Panc1 (cell line): Measurements from ENCODE around the gene PSEN2. TPM values are rescaled to one million over a fixed set of nuclear protein-coding genes. Genes with fewer than 3 reads are reported as not detected.

Source experiments
- ATAC-seq: fragments of 200-7000 bp; cut with Tn5 transposase; 2 replicates; pipeline ENCODE4 v1.9.1; 2020; ENCODE audit warnings: mild to moderate bottlenecking, moderate library complexity
- BruUV-seq: library from RNA; stranded (reverse); fragments of 400-500 nt; replicated peaks from 2 replicates; lab custom pipeline; 2021; lab: Mats Ljungman, UMichigan
- CTCF ChIA-PET: fragments of 300-600 bp; sonication (Branson Sonifier 250); formaldehyde crosslinking; loops from one replicate; lab custom pipeline; 2022; ENCODE audit warnings: antibody characterized with exemption; lab: Charles Lee
- POLR2A ChIA-PET: fragments of 300-600 bp; sonication (Branson Sonifier 250); formaldehyde crosslinking; loops from one replicate; lab custom pipeline; 2022; ENCODE audit warnings: antibody characterized with exemption; lab: Charles Lee
- DNase-seq: peaks from one replicate; pipeline ENCODE4 v3.0.0-alpha.2; 2010; ENCODE audit warnings: low read depth, low spot score
- H3K27ac ChIP-seq: 2 replicates; pipeline ENCODE4 v1.5.1; 2011; ENCODE audit warnings: mild to moderate bottlenecking, low read length, inconsistent platforms
- H3K27me3 ChIP-seq: fragments of 200-500 bp; sonication (Bioruptor generic); 2 replicates; pipeline ENCODE4 v1.6.0; 2014; ENCODE audit warnings: low read length, inconsistent platforms; ENCODE audit not compliant: control insufficient read depth, insufficient read depth
- H3K36me3 ChIP-seq: fragments of 200-500 bp; sonication (Bioruptor generic); 2 replicates; pipeline ENCODE4 v1.5.1; 2014; ENCODE audit warnings: inconsistent platforms, mild to moderate bottlenecking, low read length, moderate library complexity; ENCODE audit not compliant: control insufficient read depth, insufficient read depth
- H3K4me1 ChIP-seq: 2 replicates; pipeline ENCODE4 v1.5.1; 2011; ENCODE audit warnings: inconsistent platforms, mild to moderate bottlenecking, low read length, moderate library complexity; ENCODE audit not compliant: control insufficient read depth, insufficient read depth
- H3K4me3 ChIP-seq, 2 experiments: 2 replicates each; pipeline ENCODE4 v1.5.1; 2011 to 2012; ENCODE audit warnings: low read depth in 2 of 2, low read length in 2 of 2, mild to moderate bottlenecking in 2 of 2, inconsistent platforms in 1 of 2, moderate library complexity in 1 of 2
- H3K9me3 ChIP-seq: fragments of 200-500 bp; sonication (Bioruptor generic); 2 replicates; pipeline ENCODE4 v1.5.1; 2014; ENCODE audit warnings: low read depth, mild to moderate bottlenecking, inconsistent platforms, low read length, moderate library complexity; ENCODE audit not compliant: control insufficient read depth, insufficient read depth
- CTCF ChIP-seq: fragments of 450-650 bp; IDR thresholded peaks from 2 replicates; pipeline ENCODE4 v1.5.1; 2017; ENCODE audit warnings: mild to moderate bottlenecking
- POLR2AphosphoS5 ChIP-seq: IDR thresholded peaks from 2 replicates; pipeline ENCODE4 v1.6.1; 2012; ENCODE audit warnings: mild to moderate bottlenecking, low read depth, low read length, moderate library complexity
- REST ChIP-seq, 2 experiments: IDR thresholded peaks; 2 replicates each; pipeline ENCODE4 v1.6.1; 2011 to 2012; ENCODE audit warnings: low read depth in 2 of 2, control low read depth in 1 of 2, low read length in 1 of 2, mild to moderate bottlenecking in 1 of 2, moderate library complexity in 1 of 2; ENCODE audit not compliant: insufficient read depth in 1 of 2
- SIN3A ChIP-seq: IDR thresholded peaks from 2 replicates; pipeline ENCODE4 v1.6.1; 2012; ENCODE audit warnings: low read depth, mild to moderate bottlenecking, low read length, moderate library complexity, borderline replicate concordance; ENCODE audit not compliant: insufficient read depth
- TCF7L2 ChIP-seq: IDR thresholded peaks from 2 replicates; pipeline ENCODE4 v1.6.1; 2011; ENCODE audit warnings: mild to moderate bottlenecking, low read depth, low read length, inconsistent platforms
- in situ Hi-C: cut with HindIII; loops from 2 replicates; pipeline ENCODE4 v1.10.0; 2016; ENCODE audit warnings: low sequenced_read_pairs, low pct_unique_long_range_greater_than_20kb
- intact Hi-C: fragments of 100-400 bp; cut with micrococcal nuclease; formaldehyde crosslinking; loops from one replicate; pipeline ENCODE4 v1.10.0; 2022; ENCODE audit not compliant: unreplicated experiment
- total RNA-seq: library from RNA; stranded (reverse); gene quantifications from one replicate; pipeline ENCODE4 v1.2.1, GENCODE V29; 2021; ENCODE audit not compliant: unreplicated experiment

PSEN2 gene
- total RNA-seq, 1 experiment from 2014 or later: 33.3 TPM

- intact Hi-C loops: no loop called here
- Histone ChIP-seq H3K9me3 (no peaks in the 10 kb centered on the region), H3K36me3 (no peaks in the 10 kb centered on the region), H3K4me3 (no peak overlapping the region), H3K27me3 (no peaks in the 10 kb centered on the region), H3K27ac (no peak overlapping the region), H3K4me1 (no peaks in the 10 kb centered on the region)
- in situ Hi-C loops: no loop called here
- POLR2A ChIA-PET: no interaction called here
- no TSS peak for BruUV-seq
- no peak for ATAC-seq
- no peak for DNase-seq
- no peak for TF ChIP-seq SIN3A
- CTCF ChIA-PET: no interaction called here
Observed at GRCh38 chr1:226893936-226894335, 23.5 kb downstream of the PSEN2 start.

GRCh38 chr1:226894826-226895225 is 24.4 kb downstream of the PSEN2 start:
- no peak for TF ChIP-seq TCF7L2
- no peak for TF ChIP-seq POLR2AphosphoS5
- no peak for TF ChIP-seq CTCF
- TF ChIP-seq SIN3A: no peak
- no peak for TF ChIP-seq REST (IDR thresholded peaks at IDR 0.05; ENCODE audit: insufficient read depth in 1 of 2, low read depth in 2 of 2, low read length in 1 of 2)
- POLR2A ChIA-PET: no interaction called here
- no peak overlapping the region for H3K27ac ChIP-seq
- intact Hi-C loops (no loop called here), in situ Hi-C loops (no loop called here)
- DNase-seq (no peak), ATAC-seq (no peak)
- no peaks in the 10 kb centered on the region for H3K36me3 ChIP-seq
- no peaks in the 10 kb centered on the region for H3K9me3 ChIP-seq
- no TSS peak for BruUV-seq
- H3K27me3 ChIP-seq: no peaks in the 10 kb centered on the region
- CTCF ChIA-PET: no interaction called here
- no peak overlapping the region for H3K4me3 ChIP-seq
- H3K4me1 ChIP-seq: no peaks in the 10 kb centered on the region

GRCh38 chr1:226895644-226896043 is 25.2 kb downstream of the PSEN2 start:
- Histone ChIP-seq H3K27ac (no peak overlapping the region), H3K36me3 (no peaks in the 10 kb centered on the region), H3K4me1 (no peaks in the 10 kb centered on the region), H3K27me3 (no peaks in the 10 kb centered on the region), H3K4me3 (no peak overlapping the region), H3K9me3 (no peaks in the 10 kb centered on the region)
- DNase-seq (no peak), ATAC-seq (no peak)
- no TSS peak for BruUV-seq
- TF ChIP-seq POLR2AphosphoS5: no peak
- TF ChIP-seq CTCF: no peak
- TF ChIP-seq REST (IDR thresholded peaks at IDR 0.05; ENCODE audit: insufficient read depth in 1 of 2, low read depth in 2 of 2, low read length in 1 of 2): no peak
- no peak for TF ChIP-seq SIN3A
- TF ChIP-seq TCF7L2: no peak
- POLR2A ChIA-PET: no interaction called here
- intact Hi-C loops: no loop called here
- in situ Hi-C loops: no loop called here
- CTCF ChIA-PET: no interaction called here
